ENCODE measurements around the gene LRRC25.
"Not testable (repeated sequence)": the region's sequence is repeated elsewhere in the genome, so short reads cannot be mapped to it uniquely, and the experiment has no call there.

DNA sequence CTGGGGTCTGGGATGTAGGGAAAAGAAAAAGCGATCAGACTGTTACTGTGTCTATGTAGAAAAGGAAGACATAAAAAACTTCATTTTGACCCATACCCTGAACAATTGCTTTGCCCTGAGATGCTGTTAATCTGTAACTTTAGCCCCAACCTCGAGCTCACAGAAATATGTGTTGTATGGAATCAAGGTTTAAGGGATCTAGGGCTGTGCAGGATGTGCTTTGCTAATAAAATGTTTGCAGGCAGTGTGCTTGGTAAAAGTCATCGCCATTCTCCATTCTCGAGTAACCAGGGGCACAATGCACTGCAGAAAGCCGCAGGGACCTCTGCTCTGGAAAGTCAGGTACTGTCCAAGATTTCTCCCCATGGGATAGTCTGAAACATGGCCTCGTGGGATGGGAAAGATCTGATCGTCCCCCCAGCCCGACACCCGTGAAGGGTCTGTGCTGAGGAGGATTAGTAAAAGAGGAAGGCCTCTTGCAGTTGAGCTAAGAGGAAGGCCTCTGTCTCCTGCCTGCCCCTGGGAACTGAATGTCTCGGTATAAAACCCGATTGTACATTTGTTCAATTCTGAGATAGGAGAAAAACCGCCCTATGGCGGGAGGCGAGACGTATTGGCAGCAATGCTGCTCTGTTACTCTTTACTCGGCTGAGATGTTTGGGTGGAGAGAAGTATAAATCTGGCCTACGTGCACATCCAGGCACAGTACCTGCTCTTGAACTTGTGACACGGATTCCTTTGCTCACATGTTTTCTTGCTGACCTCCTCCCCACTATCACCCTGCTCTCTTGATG, 5.2 kb upstream of the LRRC25 start:
- TF ChIP-seq CTCF, POLR2A (IDR thresholded peaks at IDR 0.05): not testable (repeated sequence)
